Endothelial cell of hepatic sinusoid (primary cell): ENCODE measurements around the gene ARL14.

Experiments used
- in situ Hi-C: cut with HindIII; loops from 2 replicates; pipeline ENCODE4 v1.10.0; 2017; ENCODE audit warnings: low sequenced_read_pairs

ARL14 gene

DNA sequence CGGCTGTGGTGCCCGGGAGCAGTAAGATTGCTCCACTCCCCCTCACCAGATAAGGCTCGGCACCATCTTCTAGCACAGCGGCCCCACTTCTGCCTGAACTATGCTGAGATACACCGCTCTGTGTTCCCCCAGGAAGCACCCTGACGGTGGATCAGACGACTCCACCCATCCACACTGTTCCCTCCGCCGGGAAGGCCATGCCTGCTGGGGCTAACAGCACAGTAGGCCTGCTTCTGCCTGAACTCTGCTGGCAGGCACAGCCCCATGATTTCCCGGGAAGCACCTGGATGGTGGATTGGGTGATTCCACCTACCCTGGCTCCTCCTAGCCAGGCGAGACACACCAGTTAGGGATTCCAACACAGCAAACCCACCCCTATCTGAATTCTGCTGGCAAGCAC is 42.8 kb downstream of the ARL14 start:
- in situ Hi-C loops, result no loop called here

DNA sequence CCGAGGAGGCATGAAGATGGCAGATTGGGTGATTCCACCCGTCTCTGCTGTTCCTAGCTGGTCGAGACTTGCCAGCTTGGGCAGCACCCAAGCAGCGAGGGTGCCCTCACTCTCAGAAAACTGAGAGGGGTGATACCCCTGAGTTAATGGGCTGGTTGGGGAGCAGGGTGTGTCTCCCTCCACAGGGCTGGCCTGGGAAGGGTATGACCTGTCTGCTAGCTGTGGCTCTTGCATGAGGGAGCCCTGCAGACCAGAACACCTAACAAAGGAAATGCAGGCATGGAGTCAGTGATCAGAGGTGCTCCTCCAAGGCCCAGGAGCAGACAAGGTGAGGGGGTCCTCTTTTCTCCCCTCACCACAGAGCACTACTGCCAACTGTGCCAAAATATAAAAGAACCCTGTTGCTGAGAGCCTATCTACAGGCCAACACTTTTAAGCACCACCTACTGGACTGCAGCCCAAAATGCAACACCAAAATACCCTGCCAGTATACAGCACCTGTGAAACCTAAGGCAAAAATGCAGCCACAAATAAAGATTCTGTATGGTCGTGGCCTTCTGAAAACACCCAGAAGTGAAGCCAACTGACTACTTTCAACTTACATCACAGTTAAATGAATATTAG is 43.3 kb downstream of the ARL14 start:
- in situ Hi-C loops, result no loop called here

DNA sequence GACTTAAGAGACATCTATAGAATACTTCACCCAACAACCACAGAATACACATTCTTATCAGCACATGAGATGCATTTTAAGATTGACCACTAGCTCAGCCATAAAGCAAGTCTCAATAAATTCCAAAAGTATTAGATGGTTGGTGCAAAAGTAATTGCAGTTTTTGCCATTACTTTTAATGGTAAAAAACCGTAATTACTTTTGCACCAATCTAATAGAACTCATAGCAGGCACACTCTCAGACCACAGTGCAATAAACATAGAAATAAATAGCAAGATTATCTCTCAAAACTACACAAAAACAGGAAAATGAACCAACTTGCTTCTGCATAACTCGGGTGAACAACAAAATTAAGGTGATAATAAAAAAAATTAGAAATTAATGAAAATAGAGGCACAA is 45.4 kb downstream of the ARL14 start:
- in situ Hi-C loops, result no loop called here

DNA sequence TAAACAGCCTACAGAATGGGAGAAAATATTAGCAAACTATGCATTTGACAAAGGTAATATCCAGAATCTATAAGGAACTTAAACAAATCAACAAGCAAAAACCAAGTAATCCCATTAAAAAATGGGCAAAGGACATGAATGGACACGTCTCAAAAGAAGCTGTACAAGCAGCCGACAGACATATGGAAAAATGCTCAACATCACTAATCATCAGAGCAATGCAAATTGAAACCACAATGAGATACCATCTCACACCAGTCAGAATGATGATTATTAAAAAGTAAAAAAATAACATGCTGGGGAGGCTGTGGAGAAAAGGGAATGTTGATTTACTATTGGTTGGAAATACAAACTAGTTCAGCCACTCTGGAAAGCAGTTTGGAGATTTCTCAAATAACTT is 48.4 kb downstream of the ARL14 start:
- in situ Hi-C loops, result no loop called here
